Ishikawa (cell line): Measurements from ENCODE around the gene CYB561.

Experiments
- CEBPB ChIP-seq: IDR thresholded peaks from 2 replicates; pipeline ENCODE4 v1.6.1; 2012
- CREB1 ChIP-seq: IDR thresholded peaks from 2 replicates; pipeline ENCODE4 v1.6.1; 2012; ENCODE audit warnings: low read depth
- EGR1 ChIP-seq: IDR thresholded peaks from 2 replicates; pipeline ENCODE4 v1.6.1; 2012
- EP300 ChIP-seq: IDR thresholded peaks from 2 replicates; pipeline ENCODE4 v1.6.1; 2012; ENCODE audit warnings: borderline replicate concordance
- FOXM1 ChIP-seq: IDR thresholded peaks from 2 replicates; pipeline ENCODE4 v1.6.1; 2012; ENCODE audit warnings: low read depth, borderline replicate concordance
- NFIC ChIP-seq: IDR thresholded peaks from 2 replicates; pipeline ENCODE4 v1.6.1; 2012
- RAD21 ChIP-seq: IDR thresholded peaks from 2 replicates; pipeline ENCODE4 v1.6.1; 2012; ENCODE audit warnings: low read depth
- REST ChIP-seq: IDR thresholded peaks from 2 replicates; pipeline ENCODE4 v1.6.1; 2012; ENCODE audit warnings: low read depth, mild to moderate bottlenecking
- TAF1 ChIP-seq: IDR thresholded peaks from 2 replicates; pipeline ENCODE4 v1.6.1; 2012; ENCODE audit warnings: low read depth, mild to moderate bottlenecking
- TCF12 ChIP-seq: IDR thresholded peaks from 2 replicates; pipeline ENCODE4 v1.6.1; 2012; ENCODE audit warnings: low read depth
- TEAD4 ChIP-seq: IDR thresholded peaks from 2 replicates; pipeline ENCODE4 v1.6.1; 2012
- YY1 ChIP-seq: IDR thresholded peaks from 2 replicates; pipeline ENCODE4 v1.6.1; 2012; ENCODE audit warnings: low read depth
- ZBTB7A ChIP-seq: IDR thresholded peaks from 2 replicates; pipeline ENCODE4 v1.6.1; 2012; ENCODE audit warnings: low read depth
- TF ChIP-seq, protein P1 (sequence below): IDR thresholded peaks from 2 replicates; pipeline ENCODE4 v1.6.1; 2012
- TF ChIP-seq, protein P2 (sequence below): IDR thresholded peaks from 2 replicates; pipeline ENCODE4 v1.6.1; 2012

CYB561 gene

GRCh38 chr17:63489291-63489690, 43.2 kb upstream of the CYB561 start:
- TF ChIP-seq CREB1 (no peak), TEAD4 (no peak), NFIC (no peak), FOXM1 (no peak), EP300 (no peak), TAF1 (no peak), ZBTB7A (no peak), YY1 (no peak)
- TF ChIP-seq, protein P1, sequence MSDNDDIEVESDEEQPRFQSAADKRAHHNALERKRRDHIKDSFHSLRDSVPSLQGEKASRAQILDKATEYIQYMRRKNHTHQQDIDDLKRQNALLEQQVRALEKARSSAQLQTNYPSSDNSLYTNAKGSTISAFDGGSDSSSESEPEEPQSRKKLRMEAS, result no peak
- TF ChIP-seq, protein P2, sequence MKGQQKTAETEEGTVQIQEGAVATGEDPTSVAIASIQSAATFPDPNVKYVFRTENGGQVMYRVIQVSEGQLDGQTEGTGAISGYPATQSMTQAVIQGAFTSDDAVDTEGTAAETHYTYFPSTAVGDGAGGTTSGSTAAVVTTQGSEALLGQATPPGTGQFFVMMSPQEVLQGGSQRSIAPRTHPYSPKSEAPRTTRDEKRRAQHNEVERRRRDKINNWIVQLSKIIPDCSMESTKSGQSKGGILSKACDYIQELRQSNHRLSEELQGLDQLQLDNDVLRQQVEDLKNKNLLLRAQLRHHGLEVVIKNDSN, result no peak

DNA sequence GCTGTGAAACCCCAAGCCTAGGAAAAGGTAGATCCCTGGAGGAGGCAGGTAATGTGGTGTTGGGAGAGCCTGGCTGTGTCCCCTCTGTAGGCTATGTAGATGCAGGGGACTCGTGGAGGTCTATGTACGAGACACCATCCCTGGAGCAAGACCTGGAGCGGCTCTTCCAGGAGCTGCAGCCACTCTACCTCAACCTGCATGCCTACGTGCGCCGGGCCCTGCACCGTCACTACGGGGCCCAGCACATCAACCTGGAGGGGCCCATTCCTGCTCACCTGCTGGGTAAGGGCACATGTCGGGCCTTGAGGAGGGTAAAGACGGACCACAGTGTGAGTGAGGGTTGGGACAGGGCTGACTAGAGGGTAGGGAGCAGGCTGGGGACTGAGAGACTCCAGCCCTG, 42.7 kb upstream of the CYB561 start:
- TF ChIP-seq FOXM1 (no peak), RAD21 (no peak), EP300 (no peak), CREB1 (no peak), NFIC (no peak), CEBPB (no peak), REST (no peak), EGR1 (no peak), TAF1 (no peak), ZBTB7A (no peak), YY1 (no peak), TCF12 (no peak), TEAD4 (no peak)
- TF ChIP-seq, protein P1, result no peak
- TF ChIP-seq, protein P2, result no peak

GRCh38 chr17:63487014-63487339, 40.9 kb upstream of the CYB561 start:
- TF ChIP-seq YY1 (no peak), TAF1 (no peak), EP300 (no peak), REST (no peak), TCF12 (no peak), CREB1 (no peak), EGR1 (no peak), CEBPB (no peak), TEAD4 (no peak), RAD21 (no peak), NFIC (no peak), FOXM1 (no peak), ZBTB7A (no peak)
- TF ChIP-seq, protein P2, result no peak
- TF ChIP-seq, protein P1, result no peak

- TF ChIP-seq, protein P1, result no peak
- TF ChIP-seq REST, result no peak
Measured at GRCh38 chr17:63486317-63487013, 40.4 kb upstream of the CYB561 start.
